Islet of Langerhans (tissue), 1 donor: Measurements from ENCODE around the gene GMPR.

Experiments
- FAIRE-seq: peaks from one replicate; lab custom pipeline; 2011; peaks lifted over from hg19 to GRCh38; lab: Jason Lieb, UNC

GMPR gene

GRCh38 chr6:16302721-16303552 lies 64.5 kb downstream of the GMPR start:
- no peak for FAIRE-seq

GRCh38 chr6:16305246-16305725 lies 66.9 kb downstream of the GMPR start:
- no peak for FAIRE-seq

- FAIRE-seq = no peak
Observed at GRCh38 chr6:16305788-16306187, 67.4 kb downstream of the GMPR start.

DNA sequence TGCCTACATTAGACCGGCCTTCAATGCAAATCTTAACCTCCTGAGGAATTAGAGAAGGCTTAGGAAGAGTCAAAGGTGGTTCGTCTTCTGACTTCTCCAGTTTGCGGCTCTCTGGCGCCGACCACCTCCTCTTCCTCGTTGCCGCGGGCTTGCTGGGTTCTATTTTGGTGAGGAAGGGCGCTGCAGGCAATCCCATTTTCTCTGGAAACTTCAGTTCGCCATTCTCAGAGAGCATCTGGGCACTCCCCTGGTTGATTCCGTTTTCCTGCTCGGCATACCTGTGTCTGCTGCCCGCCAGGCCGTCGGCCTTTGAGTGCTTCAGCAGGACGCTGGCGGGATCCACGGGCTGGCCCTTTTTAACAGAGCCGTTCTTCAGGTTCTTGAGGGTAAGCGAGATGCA lies 67.9 kb downstream of the GMPR start:
- no peak for FAIRE-seq

GRCh38 chr6:16311763-16312162 lies 73.4 kb downstream of the GMPR start:
- no peak for FAIRE-seq

DNA sequence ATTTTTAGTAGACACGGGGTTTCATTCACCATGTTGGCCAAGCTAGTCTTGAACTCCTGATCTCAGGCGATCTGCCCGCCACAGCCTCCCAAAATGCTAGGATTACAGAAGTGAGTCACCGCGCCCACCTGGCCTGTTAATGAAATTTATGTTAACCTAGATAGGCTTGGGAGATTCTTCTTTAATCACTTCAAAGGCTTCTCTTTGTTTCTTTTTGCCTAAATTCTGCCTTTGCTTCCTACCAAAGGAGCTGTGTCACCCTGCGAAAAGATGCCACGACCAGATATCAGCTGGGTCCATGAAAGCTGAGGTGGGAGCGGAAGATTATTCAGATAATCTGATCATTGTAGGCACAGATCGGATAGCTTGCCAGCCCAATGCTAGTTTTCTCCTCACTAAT lies 75.3 kb downstream of the GMPR start:
- no peak for FAIRE-seq

GRCh38 chr6:16314296-16314695 lies 75.9 kb downstream of the GMPR start:
- FAIRE-seq = no peak

DNA sequence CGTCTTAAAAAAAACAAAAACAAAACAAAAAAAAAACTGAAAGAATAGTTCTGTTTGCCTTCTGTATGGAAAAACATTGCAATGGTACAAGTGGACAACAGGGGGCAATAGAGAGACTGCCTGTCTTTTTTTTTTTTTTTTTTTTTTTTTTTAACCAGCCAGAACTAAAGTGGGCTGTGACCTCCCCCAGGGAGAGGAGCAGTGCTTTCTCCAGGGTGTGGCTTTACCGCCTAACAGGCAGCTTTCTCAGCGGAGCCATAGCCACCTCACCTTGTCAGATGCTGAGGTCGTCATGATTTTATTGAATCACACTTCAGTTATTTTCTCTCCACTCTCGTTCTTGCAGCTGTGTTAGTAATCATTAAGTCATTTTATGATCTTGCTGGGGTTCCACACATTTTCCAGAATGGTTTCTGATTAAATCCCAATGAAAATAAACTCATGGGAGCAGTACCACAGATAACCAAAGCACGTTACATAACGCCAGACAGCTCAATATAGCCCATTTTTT lies 78.4 kb downstream of the GMPR start:
- peak; percentile 21 for FAIRE-seq

- FAIRE-seq = no peak
Observed at GRCh38 chr6:16318538-16318937, 80.2 kb downstream of the GMPR start.

DNA sequence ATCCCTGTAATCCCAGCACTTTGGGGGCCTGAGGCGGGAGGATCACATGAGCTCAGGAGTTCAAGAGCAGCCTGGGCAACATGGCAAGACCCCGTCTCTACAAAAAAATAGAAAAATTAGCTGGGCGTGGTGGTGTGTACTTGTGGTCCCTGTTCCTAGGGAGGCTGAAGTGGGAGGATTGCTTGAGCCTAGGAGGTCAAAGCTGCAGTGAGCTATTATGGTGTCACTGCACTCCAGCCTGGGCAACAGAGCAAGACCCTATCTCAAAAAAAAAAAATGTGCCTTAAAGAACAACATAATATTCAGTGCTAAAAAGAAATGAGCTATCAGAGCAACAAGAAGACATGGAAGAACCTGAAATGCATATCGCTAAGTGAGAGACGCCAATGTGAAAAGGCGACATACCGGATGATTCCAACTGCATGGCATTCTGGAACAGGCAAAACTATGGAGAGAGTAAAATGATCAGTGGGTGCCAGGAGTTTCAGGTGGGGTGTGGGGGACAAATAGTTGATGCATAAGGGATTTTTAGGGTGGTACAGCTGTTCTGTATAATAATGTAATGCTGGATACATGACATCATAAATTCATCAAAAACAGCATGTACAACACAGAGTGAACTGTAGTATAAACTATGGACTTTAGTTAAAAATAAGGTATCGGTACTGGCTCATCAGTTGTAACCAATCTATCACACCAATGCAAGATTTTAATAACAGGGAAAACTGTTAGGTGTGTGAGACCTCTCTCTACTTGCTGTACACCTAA lies 80.8 kb downstream of the GMPR start:
- FAIRE-seq = no peak

- peak; percentile 51 for FAIRE-seq
Observed at GRCh38 chr6:16319813-16320532, 81.6 kb downstream of the GMPR start.

DNA sequence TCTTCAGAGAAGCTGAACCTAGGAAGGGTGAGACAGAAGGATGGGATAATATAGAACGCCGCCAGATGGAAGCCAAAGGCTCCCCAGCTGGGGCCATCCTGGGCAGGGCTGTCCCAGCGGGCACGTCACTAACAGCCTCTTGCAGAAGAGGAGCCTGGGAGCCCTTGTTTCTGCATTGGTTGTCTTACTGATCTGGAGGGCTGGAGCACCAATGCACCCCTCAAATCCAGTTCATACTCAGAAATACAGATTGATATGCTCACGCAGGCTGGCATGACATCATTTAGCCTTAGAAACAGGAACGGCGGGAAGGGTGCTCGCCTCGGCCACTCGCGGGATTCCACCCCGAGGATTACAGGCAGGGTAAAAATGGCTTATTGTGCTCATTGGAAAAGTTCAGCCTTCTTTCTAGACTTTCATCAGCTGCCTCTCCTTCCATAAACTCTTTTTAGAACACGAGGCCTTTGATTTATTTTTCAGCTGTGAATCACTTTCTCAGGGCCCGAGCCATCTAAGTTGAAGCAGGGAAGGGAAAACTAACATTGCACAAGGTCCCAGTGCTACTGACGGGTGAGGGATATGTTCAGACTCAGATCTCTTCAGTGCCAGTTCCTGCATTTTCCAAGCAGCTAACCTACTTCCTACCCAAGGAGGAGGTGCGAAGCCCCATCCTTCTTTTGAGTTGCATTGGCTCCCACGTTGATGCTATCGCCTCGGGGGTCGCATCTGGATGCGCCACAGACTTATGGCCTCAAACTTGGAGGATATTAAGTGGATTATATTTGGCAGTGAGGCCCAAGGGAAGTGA lies 82.3 kb downstream of the GMPR start:
- FAIRE-seq = no peak

- no peak for FAIRE-seq
Observed at GRCh38 chr6:16321341-16321710, 82.9 kb downstream of the GMPR start.

DNA sequence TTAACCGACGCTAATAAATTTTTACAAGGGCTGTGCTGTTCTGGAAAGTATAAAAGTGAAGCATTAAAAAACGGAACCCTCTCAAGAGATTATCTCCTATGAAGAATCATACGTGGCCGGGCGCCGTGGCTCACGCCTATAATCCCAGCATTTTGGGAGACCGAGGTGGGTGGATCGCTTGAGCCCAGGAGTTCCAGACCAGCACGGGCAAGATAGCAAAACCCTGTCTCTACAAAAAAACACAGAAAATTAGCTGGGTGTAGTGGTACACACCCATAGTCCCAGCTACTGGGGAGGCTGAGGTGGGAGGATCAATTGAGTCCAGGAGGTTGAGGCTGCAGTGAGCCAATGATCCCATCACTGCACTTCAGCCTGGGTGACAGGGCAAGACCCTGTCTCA lies 83.4 kb downstream of the GMPR start:
- FAIRE-seq = no peak

DNA sequence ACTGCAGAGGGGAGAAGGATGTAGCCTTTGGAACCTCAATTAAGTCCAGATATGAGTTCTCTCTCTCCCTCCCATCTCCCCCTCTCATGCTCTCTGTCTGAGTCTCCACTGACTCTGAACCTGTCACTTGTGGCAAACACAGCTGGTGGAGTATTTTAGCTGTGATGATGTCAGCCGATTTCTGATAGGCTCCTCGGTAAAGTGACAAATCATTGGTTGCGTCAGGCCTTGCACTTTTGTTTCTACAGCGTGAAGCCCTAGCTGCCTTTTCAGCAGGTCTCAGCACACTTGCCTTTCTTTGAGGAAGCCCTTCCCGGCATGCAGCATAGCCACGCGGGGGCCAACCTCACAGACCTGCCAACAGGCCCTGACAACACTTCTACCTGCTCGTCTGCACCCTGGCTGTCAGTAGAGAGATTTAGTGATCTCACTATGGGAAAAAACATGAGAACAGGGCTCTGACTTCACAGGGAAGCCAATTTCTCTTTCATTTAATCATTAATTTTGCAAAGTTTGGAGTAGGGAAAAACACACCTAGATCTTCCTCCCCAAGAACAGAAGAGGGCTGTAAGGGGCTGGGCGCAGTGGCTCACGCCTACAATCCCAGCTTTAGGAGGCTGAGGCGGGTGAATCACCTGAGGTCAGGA lies 84.4 kb downstream of the GMPR start:
- peak; percentile 98 for FAIRE-seq

DNA sequence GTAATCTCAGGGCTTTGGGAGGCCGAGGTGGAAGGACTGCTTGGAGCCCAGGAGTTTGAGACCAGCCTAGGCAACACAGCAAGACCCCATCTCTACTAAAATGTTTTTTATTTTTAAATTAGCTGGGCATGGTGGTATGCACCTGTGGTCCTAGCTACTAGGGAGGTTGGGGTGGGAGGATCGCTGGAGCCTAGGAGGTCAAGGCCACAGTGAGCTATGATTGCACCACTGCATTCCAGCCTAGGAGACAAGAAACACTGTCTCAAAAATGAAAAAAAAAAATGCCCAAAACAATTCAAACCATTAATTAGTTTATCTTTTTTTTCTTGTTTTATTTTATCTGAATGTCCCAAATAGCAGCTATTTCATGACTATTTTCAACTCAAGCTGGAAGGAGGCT lies 85.8 kb downstream of the GMPR start:
- FAIRE-seq = no peak

DNA sequence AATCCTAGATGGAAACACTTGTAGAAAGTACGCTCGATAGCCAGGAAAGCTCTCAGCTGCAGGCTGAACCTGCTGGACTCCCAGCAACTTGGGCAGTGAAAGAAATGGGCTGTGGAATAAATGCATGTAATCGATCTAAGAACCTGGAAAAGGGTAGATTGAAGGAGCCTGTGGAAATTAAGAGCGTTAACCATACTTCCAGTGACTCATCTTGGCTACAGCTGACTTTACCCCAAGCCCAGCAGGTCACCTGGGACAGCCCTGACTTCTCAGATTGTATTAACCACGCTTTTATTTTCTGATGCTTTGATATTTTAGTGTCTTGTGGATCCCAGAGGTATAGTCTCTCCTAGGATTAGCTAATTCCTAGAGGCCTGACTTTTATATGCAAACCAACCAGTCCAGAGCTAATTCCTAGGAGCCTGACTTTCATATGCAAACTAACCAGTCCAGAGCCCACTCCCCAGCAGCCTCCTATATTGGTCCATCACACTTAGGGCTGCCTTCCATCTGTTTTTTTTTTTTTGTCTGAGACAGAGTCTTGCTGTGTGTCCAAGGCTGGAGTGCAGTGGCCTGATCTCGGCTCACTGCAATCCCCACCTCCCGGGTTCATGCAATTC lies 86.3 kb downstream of the GMPR start:
- no peak for FAIRE-seq

- no peak for FAIRE-seq
Observed at GRCh38 chr6:16326531-16326930, 88.1 kb downstream of the GMPR start.

DNA sequence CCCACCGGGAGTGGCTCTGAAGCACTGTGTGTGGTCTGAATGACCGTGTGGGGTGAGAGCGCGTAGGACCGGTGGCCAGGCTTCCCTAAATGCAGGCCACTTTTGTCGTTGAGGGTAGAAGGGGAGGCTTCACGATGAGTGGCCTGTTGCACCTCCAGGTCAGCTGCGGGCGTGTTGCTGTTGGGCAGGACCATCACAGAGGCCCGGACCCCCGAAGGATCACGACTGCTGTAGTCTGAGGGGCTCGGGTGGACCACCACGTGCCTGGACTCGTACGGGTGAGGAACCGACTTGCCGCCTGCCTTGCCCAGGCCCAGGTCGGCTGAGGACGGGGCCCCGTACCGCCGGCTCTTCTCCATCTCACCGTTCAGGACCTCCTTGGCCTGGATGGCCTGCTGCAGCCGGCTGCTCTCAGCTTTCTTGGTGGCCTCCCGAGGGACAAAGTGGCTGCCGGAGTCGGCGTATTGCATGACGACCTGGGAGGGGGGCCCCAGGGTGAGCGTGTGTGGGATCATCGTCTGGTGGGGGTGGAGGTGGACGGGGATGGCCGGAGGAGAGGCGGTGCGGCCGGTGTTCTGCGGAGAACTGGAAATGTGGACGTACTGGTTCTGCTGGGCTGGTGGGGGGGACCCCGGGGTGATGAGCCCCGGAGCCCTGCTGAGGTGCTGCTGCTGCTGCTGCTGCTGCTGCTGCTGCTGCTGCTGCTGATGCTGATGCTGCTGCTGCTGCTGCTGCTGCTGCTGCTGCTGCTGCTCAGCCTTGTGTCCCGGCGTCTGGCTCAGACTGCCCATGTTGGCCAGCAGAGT lies 88.8 kb downstream of the GMPR start:
- FAIRE-seq = no peak

- FAIRE-seq = no peak
Observed at GRCh38 chr6:16327777-16328325, 89.5 kb downstream of the GMPR start.
